Osteoblast (primary cell): ENCODE data around the gene SMARCE1. TPM values are rescaled to one million over a fixed set of nuclear protein-coding genes. Genes with fewer than 3 reads are reported as not detected.
A peak's percentile ranks its signal among the peaks of the same experiment; 100 is the strongest.

Source experiments
- DNase-seq: peaks from one replicate; pipeline ENCODE4 v3.0.0; 2011; ENCODE audit warnings: low spot score, mixed read lengths; ENCODE audit not compliant: insufficient read length; ENCODE audit errors: missing footprints
- H2AFZ ChIP-seq: 2 replicates; pipeline ENCODE4 v1.6.0; 2011; ENCODE audit warnings: mild to moderate bottlenecking, low read length
- H3K27ac ChIP-seq: 2 replicates; pipeline ENCODE4 v1.5.1; 2011; ENCODE audit warnings: mild to moderate bottlenecking, low read depth, low read length, moderate library complexity
- H3K27me3 ChIP-seq: 2 replicates; pipeline ENCODE4 v1.6.0; 2012; ENCODE audit warnings: mild to moderate bottlenecking, control low read depth, inconsistent platforms, low read length, moderate library complexity; ENCODE audit not compliant: insufficient read depth
- H3K36me3 ChIP-seq: 2 replicates; pipeline ENCODE4 v1.5.1; 2011; ENCODE audit warnings: mild to moderate bottlenecking, low read length, control low read depth, moderate library complexity; ENCODE audit not compliant: insufficient read depth
- H3K4me1 ChIP-seq: 2 replicates; pipeline ENCODE4 v1.5.1; 2011; ENCODE audit warnings: mild to moderate bottlenecking, low read length, control low read depth, moderate library complexity; ENCODE audit not compliant: insufficient read depth
- H3K4me2 ChIP-seq: 2 replicates; pipeline ENCODE4 v1.6.0; 2011; ENCODE audit warnings: mild to moderate bottlenecking, low read length; ENCODE audit not compliant: insufficient read depth
- H3K4me3 ChIP-seq: fragments of 200-600 bp; sonication (generic); 3 replicates; pipeline ENCODE4 v1.5.1; 2012; ENCODE audit warnings: mild to moderate bottlenecking, low read length, inconsistent platforms; ENCODE audit not compliant: insufficient read depth
- H3K79me2 ChIP-seq: 2 replicates; pipeline ENCODE4 v1.6.0; 2012; ENCODE audit warnings: mild to moderate bottlenecking, low read length, control low read depth, inconsistent platforms; ENCODE audit not compliant: insufficient read depth
- H3K9me3 ChIP-seq: 2 replicates; pipeline ENCODE4 v1.5.1; 2011; ENCODE audit warnings: low read depth, low read length, control low read depth
- H4K20me1 ChIP-seq: 2 replicates; pipeline ENCODE4 v1.6.0; 2012; ENCODE audit warnings: mild to moderate bottlenecking, low read length, control low read depth; ENCODE audit not compliant: insufficient read depth
- CTCF ChIP-seq: IDR thresholded peaks from 2 replicates; pipeline ENCODE4 v1.5.1; 2011; ENCODE audit warnings: mild to moderate bottlenecking, low read depth, low read length, moderate library complexity; ENCODE audit errors: extremely low read depth
- total RNA-seq: library from RNA; depleted of rRNA; stranded (reverse); fragments of >200 nt; gene quantifications from 2 replicates; pipeline ENCODE4 v1.2.3, GENCODE V29; 2012

Gene SMARCE1
- total RNA-seq, 1 donor = 101 TPM

DNA sequence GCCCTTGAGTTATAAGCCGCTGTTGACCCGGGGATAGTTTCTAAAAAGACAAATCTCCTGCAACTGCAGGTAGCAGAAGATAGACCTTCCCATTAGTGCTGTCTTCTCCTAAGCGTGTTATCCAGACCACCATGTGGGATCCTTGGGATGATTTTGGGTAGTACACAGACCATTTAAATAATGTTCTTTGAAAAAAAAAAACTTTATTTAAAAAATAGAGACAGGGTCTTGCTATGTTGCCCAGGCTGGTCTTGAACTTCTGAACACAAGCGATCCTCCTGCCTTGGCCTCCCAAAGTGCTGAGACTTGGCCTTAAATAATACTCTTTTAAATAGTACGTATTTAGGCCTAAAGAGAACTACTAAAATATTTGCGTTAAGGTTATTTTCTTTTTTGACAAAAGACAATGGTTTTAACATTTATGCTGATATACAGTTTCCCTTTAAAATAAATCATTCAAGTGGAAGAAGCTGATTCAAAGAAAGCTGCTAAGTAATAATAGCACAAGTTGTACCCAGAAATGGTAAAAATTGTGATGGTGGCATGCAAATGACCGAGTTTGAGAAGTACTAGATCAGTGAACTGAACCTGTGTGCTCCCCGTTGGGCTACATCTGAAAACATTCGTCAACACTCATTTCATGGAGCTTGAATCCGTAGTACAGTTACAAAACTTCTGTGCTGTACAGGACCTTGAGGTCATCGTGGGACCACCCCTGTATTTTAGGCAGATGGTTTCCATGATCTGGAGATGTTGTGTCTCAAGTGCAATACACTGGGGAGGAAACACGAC is 24.0 kb downstream of the SMARCE1 start:
- Histone ChIP-seq H3K79me2 (no peaks in the 10 kb centered on the region), H3K9me3 (no peaks in the 10 kb centered on the region), H4K20me1 (no peaks in the 10 kb centered on the region), H3K4me3 (no peak overlapping the region), H3K36me3 (peaks cover 7% of the 10 kb centered on the region), H3K27me3 (peaks cover 10% of the 10 kb centered on the region), H2AFZ (no peak overlapping the region), H3K4me2 (no peak overlapping the region), H3K4me1 (peaks cover 4% of the 10 kb centered on the region), H3K27ac (no peak overlapping the region)
- TF ChIP-seq CTCF = no peak
- DNase-seq = no peak

DNA sequence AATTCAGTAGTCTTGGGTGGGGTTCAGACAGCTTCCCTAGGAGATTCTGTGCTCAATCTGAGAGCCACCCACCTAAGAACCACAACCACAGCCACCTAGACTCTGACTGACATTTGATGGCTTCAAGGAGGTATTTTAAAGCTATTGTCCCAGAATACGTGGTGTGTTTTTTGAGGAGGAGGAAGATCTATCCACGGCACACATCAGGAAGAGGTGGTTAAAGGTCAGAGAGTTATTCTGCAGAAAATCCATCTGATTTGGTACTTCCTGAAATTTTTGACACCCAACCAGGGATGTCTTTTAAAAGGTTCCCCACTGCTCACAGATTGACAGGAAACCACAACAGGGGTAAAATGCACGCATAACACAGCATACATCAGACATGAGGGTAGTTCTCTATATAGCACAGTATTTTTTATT is 25.1 kb downstream of the SMARCE1 start:
- H3K79me2 ChIP-seq = no peaks in the 10 kb centered on the region
- H3K36me3 ChIP-seq = no peaks in the 10 kb centered on the region
- TF ChIP-seq CTCF = no peak
- no peak overlapping the region for H3K4me3 ChIP-seq
- no peak overlapping the region for H3K27ac ChIP-seq
- H3K27me3 ChIP-seq = peaks cover 10% of the 10 kb centered on the region
- no peaks in the 10 kb centered on the region for H4K20me1 ChIP-seq
- no peak overlapping the region for H3K4me2 ChIP-seq
- peaks cover 4% of the 10 kb centered on the region for H3K4me1 ChIP-seq
- H2AFZ ChIP-seq = no peak overlapping the region
- H3K9me3 ChIP-seq = no peaks in the 10 kb centered on the region
- no peak for DNase-seq

DNA sequence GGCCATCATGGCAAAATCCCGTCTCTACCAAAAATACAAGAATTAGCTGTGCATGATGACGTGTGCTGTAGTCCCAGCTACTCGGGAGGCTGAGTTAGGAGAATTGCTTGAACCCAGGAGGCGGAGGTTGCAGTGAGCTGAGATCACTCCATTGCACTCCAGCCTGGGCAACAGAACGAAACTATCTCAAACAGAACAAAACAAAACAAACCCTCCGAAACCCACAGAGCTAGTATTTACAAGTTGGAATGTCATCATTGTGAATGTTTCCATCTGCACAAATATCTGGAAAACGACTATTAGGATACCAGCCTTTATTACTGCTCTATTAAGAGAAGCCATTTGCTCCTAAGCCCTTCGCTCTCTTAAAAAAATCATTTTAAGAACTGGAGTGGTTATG is 26.0 kb downstream of the SMARCE1 start:
- H4K20me1 ChIP-seq = no peaks in the 10 kb centered on the region
- peaks cover 13% of the 10 kb centered on the region for H3K27me3 ChIP-seq
- TF ChIP-seq CTCF = no peak
- H3K4me2 ChIP-seq = no peak overlapping the region
- H3K79me2 ChIP-seq = no peaks in the 10 kb centered on the region
- H2AFZ ChIP-seq = no peak overlapping the region
- H3K4me3 ChIP-seq = no peak overlapping the region
- no peaks in the 10 kb centered on the region for H3K36me3 ChIP-seq
- DNase-seq = peak; percentile 55
- H3K9me3 ChIP-seq = no peaks in the 10 kb centered on the region
- no peak overlapping the region for H3K27ac ChIP-seq
- H3K4me1 ChIP-seq = peaks cover 4% of the 10 kb centered on the region

GRCh38 chr17:40621019-40621418 is 26.6 kb downstream of the SMARCE1 start:
- H3K36me3 ChIP-seq = no peaks in the 10 kb centered on the region
- H3K4me1 ChIP-seq = peaks cover 4% of the 10 kb centered on the region
- H2AFZ ChIP-seq = no peak overlapping the region
- no peak overlapping the region for H3K27ac ChIP-seq
- H4K20me1 ChIP-seq = no peaks in the 10 kb centered on the region
- H3K27me3 ChIP-seq = peaks cover 19% of the 10 kb centered on the region
- no peaks in the 10 kb centered on the region for H3K79me2 ChIP-seq
- TF ChIP-seq CTCF = no peak
- no peaks in the 10 kb centered on the region for H3K9me3 ChIP-seq
- no peak for DNase-seq
- no peak overlapping the region for H3K4me3 ChIP-seq
- H3K4me2 ChIP-seq = no peak overlapping the region
